GM23338 (cell line): Measurements from ENCODE around the gene MARCHF9. TPM values are rescaled to one million over a fixed set of nuclear protein-coding genes. Genes with fewer than 3 reads are reported as not detected.

Source experiments
- ATAC-seq: fragments of 200-7000 bp; cut with Tn5 transposase; 3 replicates; pipeline ENCODE4 v1.9.1; 2020
- DNase-seq: peaks from one replicate; pipeline ENCODE4 v3.0.0-alpha.2; 2015; ENCODE audit warnings: low spot score
- H2AFZ ChIP-seq: fragments of 200-600 bp; sonication (generic); 2 replicates; pipeline ENCODE4 v1.8.0; 2016; ENCODE audit warnings: antibody characterized with exemption, mild to moderate bottlenecking, moderate library complexity
- H3F3A ChIP-seq: fragments of 200-600 bp; sonication (generic); replicated peaks from 2 replicates; pipeline ENCODE4 v1.8.0; 2017; ENCODE audit warnings: antibody characterized with exemption, mixed run types, low read depth
- H3K27ac ChIP-seq: fragments of 200-600 bp; sonication (generic); 2 replicates; pipeline ENCODE4 v1.6.1; 2016; ENCODE audit warnings: low read depth
- H3K27me3 ChIP-seq: fragments of 200-600 bp; sonication (generic); 2 replicates; pipeline ENCODE4 v1.8.0; 2016; ENCODE audit warnings: mild to moderate bottlenecking, mixed run types, moderate library complexity; ENCODE audit not compliant: insufficient read depth
- H3K36me3 ChIP-seq: fragments of 200-600 bp; sonication (generic); 2 replicates; pipeline ENCODE4 v1.8.0; 2016; ENCODE audit warnings: mild to moderate bottlenecking; ENCODE audit not compliant: insufficient read depth
- H3K4me1 ChIP-seq: fragments of 200-600 bp; sonication (generic); 2 replicates; pipeline ENCODE4 v1.8.0; 2016; ENCODE audit warnings: mild to moderate bottlenecking, moderate library complexity; ENCODE audit not compliant: insufficient read depth
- H3K4me2 ChIP-seq: fragments of 200-600 bp; sonication (generic); 2 replicates; pipeline ENCODE4 v1.7.1; 2017; ENCODE audit warnings: mixed run types
- H3K4me3 ChIP-seq: fragments of 200-600 bp; sonication (generic); 2 replicates; pipeline ENCODE4 v1.6.1; 2016; ENCODE audit warnings: mixed run types
- H3K79me2 ChIP-seq: fragments of 200-600 bp; sonication (generic); replicated peaks from 2 replicates; pipeline ENCODE4 v1.8.0; 2017; ENCODE audit warnings: mild to moderate bottlenecking; ENCODE audit not compliant: insufficient read depth
- H3K9me2 ChIP-seq: fragments of 200-600 bp; sonication (generic); 2 replicates; pipeline ENCODE4 v1.8.0; 2017; ENCODE audit not compliant: insufficient read depth
- H4K20me1 ChIP-seq: fragments of 200-600 bp; sonication (generic); replicated peaks from 2 replicates; pipeline ENCODE4 v1.8.0; 2017; ENCODE audit warnings: mild to moderate bottlenecking; ENCODE audit not compliant: insufficient read depth
- H3K27ac Mint-ChIP-seq: 2 replicates; pipeline ENCODE4 v1.8.0; 2020; ENCODE audit warnings: inconsistent platforms, mild to moderate bottlenecking, moderate library complexity, mixed read lengths
- H3K27me3 Mint-ChIP-seq: 3 replicates; pipeline ENCODE4 v1.8.0; 2022; ENCODE audit warnings: low read depth, mild to moderate bottlenecking, moderate library complexity, mixed read lengths, inconsistent platforms; ENCODE audit not compliant: insufficient read depth, poor library complexity
- H3K36me3 Mint-ChIP-seq: 3 replicates; pipeline ENCODE4 v1.8.0; 2021; ENCODE audit warnings: low read depth, mild to moderate bottlenecking, inconsistent platforms, moderate library complexity, mixed read lengths
- H3K4me1 Mint-ChIP-seq: 3 replicates; pipeline ENCODE4 v1.8.0; 2020; ENCODE audit warnings: mild to moderate bottlenecking, inconsistent platforms, mixed read lengths
- H3K4me3 Mint-ChIP-seq: 3 replicates; pipeline ENCODE4 v1.8.0; 2021; ENCODE audit warnings: moderate library complexity, mild to moderate bottlenecking, inconsistent platforms, mixed read lengths
- H3K9me3 Mint-ChIP-seq: 3 replicates; pipeline ENCODE4 v1.8.0; 2020; ENCODE audit warnings: moderate library complexity, mild to moderate bottlenecking, inconsistent platforms, mixed read lengths
- CREB1 ChIP-seq: fragments of 250-450 bp; sonication (Bioruptor Pico); IDR thresholded peaks from 2 replicates; pipeline ENCODE4 v1.5.0; 2020; ENCODE audit warnings: low read depth, mild to moderate bottlenecking, moderate library complexity
- JUNB ChIP-seq: IDR thresholded peaks from one replicate; pipeline ENCODE4 v1.6.1; 2016; ENCODE audit warnings: antibody characterized with exemption; ENCODE audit not compliant: unreplicated experiment
- STAT1 ChIP-seq: IDR thresholded peaks from one replicate; pipeline ENCODE4 v1.6.1; 2016; ENCODE audit warnings: antibody characterized with exemption; ENCODE audit not compliant: unreplicated experiment
- ZNF114 ChIP-seq: fragments of 250-450 bp; sonication (Bioruptor Pico); IDR thresholded peaks from 2 replicates; pipeline ENCODE4 v1.5.0; 2020; ENCODE audit warnings: mild to moderate bottlenecking, moderate library complexity
- ZNF331 ChIP-seq: fragments of 250-450 bp; sonication (Bioruptor Pico); IDR thresholded peaks from 2 replicates; pipeline ENCODE4 v1.5.0; 2020; ENCODE audit warnings: low read depth, mild to moderate bottlenecking, moderate library complexity
- polyA plus RNA-seq: library from polyadenylated mRNA; unstranded; fragments of >200 nt; fragmentation: Nextera tagmentation; extraction: Ambion mirVana; gene quantifications from 2 replicates; pipeline ENCODE4 v1.2.1, GENCODE V29; 2016
- total RNA-seq: library from RNA; depleted of rRNA; stranded (reverse); fragments of >200 nt; shearing (Covaris generic); gene quantifications from 2 replicates; pipeline ENCODE4 v1.2.3, GENCODE V29; 2014
- TF ChIP-seq, protein P1 (sequence below): fragments of 250-450 bp; sonication (Bioruptor Pico); IDR thresholded peaks from 2 replicates; pipeline ENCODE4 v1.5.0; 2020; ENCODE audit warnings: mild to moderate bottlenecking, moderate library complexity
- TF ChIP-seq, protein P2 (sequence below), 2 experiments: fragments of 200-600 bp in 1 of 2; sonication (generic) in 1 of 2; conservative IDR thresholded peaks; 2 replicates each; pipeline versions ENCODE4 v1.5.1 to v1.6.1; 2016 to 2017; ENCODE audit warnings: antibody characterized with exemption in 2 of 2, low read depth in 2 of 2, mild to moderate bottlenecking in 2 of 2, moderate library complexity in 1 of 2

The MARCHF9 gene
- total and polyA plus RNA-seq, 2 experiments from 2014 or later = 2.9 to 3.3 TPM

- peaks cover 2% of the 10 kb centered on the region; the same call in 1 of the 2 replicates for H3K4me1 ChIP-seq
- peaks cover 4% of the 10 kb centered on the region for H3K27me3 Mint-ChIP-seq
- no peaks in the 10 kb centered on the region for H3K9me2 ChIP-seq
- H3K27ac Mint-ChIP-seq = no peak overlapping the region
- no peak overlapping the region for H3K4me3 Mint-ChIP-seq
- no peaks in the 10 kb centered on the region for H3K9me3 Mint-ChIP-seq
- no peaks in the 10 kb centered on the region for H3K27me3 ChIP-seq
- ATAC-seq (no peak), DNase-seq (no peak)
- no peaks in the 10 kb centered on the region for H3F3A ChIP-seq
- H3K36me3 ChIP-seq = no peaks in the 10 kb centered on the region
- H3K4me1 Mint-ChIP-seq = no peaks in the 10 kb centered on the region
- no peak for TF ChIP-seq JUNB
- TF ChIP-seq, protein P1, sequence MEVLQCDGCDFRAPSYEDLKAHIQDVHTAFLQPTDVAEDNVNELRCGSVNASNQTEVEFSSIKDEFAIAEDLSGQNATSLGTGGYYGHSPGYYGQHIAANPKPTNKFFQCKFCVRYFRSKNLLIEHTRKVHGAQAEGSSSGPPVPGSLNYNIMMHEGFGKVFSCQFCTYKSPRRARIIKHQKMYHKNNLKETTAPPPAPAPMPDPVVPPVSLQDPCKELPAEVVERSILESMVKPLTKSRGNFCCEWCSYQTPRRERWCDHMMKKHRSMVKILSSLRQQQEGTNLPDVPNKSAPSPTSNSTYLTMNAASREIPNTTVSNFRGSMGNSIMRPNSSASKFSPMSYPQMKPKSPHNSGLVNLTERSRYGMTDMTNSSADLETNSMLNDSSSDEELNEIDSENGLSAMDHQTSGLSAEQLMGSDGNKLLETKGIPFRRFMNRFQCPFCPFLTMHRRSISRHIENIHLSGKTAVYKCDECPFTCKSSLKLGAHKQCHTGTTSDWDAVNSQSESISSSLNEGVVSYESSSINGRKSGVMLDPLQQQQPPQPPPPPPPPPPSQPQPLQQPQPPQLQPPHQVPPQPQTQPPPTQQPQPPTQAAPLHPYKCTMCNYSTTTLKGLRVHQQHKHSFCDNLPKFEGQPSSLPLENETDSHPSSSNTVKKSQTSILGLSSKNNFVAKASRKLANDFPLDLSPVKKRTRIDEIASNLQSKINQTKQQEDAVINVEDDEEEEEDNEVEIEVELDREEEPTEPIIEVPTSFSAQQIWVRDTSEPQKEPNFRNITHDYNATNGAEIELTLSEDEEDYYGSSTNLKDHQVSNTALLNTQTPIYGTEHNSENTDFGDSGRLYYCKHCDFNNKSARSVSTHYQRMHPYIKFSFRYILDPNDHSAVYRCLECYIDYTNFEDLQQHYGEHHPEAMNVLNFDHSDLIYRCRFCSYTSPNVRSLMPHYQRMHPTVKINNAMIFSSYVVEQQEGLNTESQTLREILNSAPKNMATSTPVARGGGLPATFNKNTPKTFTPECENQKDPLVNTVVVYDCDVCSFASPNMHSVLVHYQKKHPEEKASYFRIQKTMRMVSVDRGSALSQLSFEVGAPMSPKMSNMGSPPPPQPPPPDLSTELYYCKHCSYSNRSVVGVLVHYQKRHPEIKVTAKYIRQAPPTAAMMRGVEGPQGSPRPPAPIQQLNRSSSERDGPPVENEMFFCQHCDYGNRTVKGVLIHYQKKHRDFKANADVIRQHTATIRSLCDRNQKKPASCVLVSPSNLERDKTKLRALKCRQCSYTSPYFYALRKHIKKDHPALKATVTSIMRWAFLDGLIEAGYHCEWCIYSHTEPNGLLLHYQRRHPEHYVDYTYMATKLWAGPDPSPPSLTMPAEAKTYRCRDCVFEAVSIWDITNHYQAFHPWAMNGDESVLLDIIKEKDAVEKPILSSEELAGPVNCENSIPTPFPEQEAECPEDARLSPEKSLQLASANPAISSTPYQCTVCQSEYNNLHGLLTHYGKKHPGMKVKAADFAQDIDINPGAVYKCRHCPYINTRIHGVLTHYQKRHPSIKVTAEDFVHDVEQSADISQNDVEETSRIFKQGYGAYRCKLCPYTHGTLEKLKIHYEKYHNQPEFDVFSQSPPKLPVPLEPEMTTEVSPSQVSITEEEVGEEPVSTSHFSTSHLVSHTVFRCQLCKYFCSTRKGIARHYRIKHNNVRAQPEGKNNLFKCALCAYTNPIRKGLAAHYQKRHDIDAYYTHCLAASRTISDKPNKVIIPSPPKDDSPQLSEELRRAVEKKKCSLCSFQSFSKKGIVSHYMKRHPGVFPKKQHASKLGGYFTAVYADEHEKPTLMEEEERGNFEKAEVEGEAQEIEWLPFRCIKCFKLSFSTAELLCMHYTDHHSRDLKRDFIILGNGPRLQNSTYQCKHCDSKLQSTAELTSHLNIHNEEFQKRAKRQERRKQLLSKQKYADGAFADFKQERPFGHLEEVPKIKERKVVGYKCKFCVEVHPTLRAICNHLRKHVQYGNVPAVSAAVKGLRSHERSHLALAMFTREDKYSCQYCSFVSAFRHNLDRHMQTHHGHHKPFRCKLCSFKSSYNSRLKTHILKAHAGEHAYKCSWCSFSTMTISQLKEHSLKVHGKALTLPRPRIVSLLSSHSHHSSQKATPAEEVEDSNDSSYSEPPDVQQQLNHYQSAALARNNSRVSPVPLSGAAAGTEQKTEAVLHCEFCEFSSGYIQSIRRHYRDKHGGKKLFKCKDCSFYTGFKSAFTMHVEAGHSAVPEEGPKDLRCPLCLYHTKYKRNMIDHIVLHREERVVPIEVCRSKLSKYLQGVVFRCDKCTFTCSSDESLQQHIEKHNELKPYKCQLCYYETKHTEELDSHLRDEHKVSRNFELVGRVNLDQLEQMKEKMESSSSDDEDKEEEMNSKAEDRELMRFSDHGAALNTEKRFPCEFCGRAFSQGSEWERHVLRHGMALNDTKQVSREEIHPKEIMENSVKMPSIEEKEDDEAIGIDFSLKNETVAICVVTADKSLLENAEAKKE (CRISPR knock-in tag) = no peak
- no peak for TF ChIP-seq ZNF331 (CRISPR knock-in tag)
- no peak for TF ChIP-seq CREB1 (CRISPR knock-in tag)
- no peak for TF ChIP-seq STAT1
- no peak overlapping the region for H3K27ac ChIP-seq
- H4K20me1 ChIP-seq = no peaks in the 10 kb centered on the region
- no peak overlapping the region for H2AFZ ChIP-seq
- H3K4me2 ChIP-seq = no peak overlapping the region
- H3K36me3 Mint-ChIP-seq = peaks cover 4% of the 10 kb centered on the region
- no peak overlapping the region for H3K4me3 ChIP-seq
- no peaks in the 10 kb centered on the region for H3K79me2 ChIP-seq
These were observed 53.4 kb downstream of the MARCHF9 start for GRCh38 chr12:57808351-57808750.

DNA sequence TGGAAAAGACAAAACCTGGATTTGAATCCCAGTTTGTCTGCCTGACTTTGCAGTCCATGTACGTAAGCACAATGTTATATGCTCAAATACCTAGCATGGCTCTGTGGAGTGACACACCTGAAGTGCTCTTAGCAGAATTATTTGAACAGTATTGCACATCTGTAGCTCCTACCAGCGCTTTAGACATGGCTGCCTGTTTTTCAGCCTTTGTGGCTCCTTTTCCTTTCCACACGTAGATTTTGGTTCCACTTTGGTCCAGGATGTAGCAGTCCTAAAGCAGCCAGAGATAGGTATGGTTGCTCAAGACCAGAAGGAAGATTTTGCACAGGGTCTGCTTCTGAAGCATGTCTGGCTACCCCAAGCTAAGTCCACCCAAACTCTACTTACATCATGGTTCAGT lies 54.5 kb downstream of the MARCHF9 start:
- H3F3A ChIP-seq = no peaks in the 10 kb centered on the region; the same call in 1 of the 2 replicates
- H3K27ac ChIP-seq = no peak overlapping the region
- Mint-ChIP-seq H3K36me3 (peaks cover 4% of the 10 kb centered on the region), H3K4me1 (peaks cover 2% of the 10 kb centered on the region; the same call in 2 of the 3 replicates), H3K27ac (no peak overlapping the region), H3K4me3 (no peak overlapping the region), H3K27me3 (peaks cover 6% of the 10 kb centered on the region), H3K9me3 (no peaks in the 10 kb centered on the region)
- no peak overlapping the region for H3K4me2 ChIP-seq
- 0 out of 2 replicates have a peak, but pooled peaks cover 2% of the 10 kb centered on the region for H3K4me1 ChIP-seq
- H4K20me1 ChIP-seq = no peaks in the 10 kb centered on the region
- DNase-seq (no peak), ATAC-seq (no peak)
- no peaks in the 10 kb centered on the region for H3K36me3 ChIP-seq
- no peak overlapping the region for H3K4me3 ChIP-seq
- H3K27me3 ChIP-seq = no peaks in the 10 kb centered on the region
- no peak overlapping the region for H2AFZ ChIP-seq
- H3K9me2 ChIP-seq = no peaks in the 10 kb centered on the region; the same call in 1 of the 2 replicates
- H3K79me2 ChIP-seq = no peaks in the 10 kb centered on the region
- TF ChIP-seq ZNF114 (CRISPR knock-in tag) = no peak
- TF ChIP-seq, protein P2, sequence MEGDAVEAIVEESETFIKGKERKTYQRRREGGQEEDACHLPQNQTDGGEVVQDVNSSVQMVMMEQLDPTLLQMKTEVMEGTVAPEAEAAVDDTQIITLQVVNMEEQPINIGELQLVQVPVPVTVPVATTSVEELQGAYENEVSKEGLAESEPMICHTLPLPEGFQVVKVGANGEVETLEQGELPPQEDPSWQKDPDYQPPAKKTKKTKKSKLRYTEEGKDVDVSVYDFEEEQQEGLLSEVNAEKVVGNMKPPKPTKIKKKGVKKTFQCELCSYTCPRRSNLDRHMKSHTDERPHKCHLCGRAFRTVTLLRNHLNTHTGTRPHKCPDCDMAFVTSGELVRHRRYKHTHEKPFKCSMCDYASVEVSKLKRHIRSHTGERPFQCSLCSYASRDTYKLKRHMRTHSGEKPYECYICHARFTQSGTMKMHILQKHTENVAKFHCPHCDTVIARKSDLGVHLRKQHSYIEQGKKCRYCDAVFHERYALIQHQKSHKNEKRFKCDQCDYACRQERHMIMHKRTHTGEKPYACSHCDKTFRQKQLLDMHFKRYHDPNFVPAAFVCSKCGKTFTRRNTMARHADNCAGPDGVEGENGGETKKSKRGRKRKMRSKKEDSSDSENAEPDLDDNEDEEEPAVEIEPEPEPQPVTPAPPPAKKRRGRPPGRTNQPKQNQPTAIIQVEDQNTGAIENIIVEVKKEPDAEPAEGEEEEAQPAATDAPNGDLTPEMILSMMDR (conservative IDR thresholded peaks at IDR 0.05; ENCODE audit: low read depth in 2 of 2) = no peak
